Measurements from ENCODE around the gene SALL4. TPM values are rescaled to one million over a fixed set of nuclear protein-coding genes. Genes with fewer than 3 reads are reported as not detected.

SALL4 gene
- total RNA-seq (ENCODE audit: low replicate concordance), result 219 and 274 TPM in 2 replicates

DNA sequence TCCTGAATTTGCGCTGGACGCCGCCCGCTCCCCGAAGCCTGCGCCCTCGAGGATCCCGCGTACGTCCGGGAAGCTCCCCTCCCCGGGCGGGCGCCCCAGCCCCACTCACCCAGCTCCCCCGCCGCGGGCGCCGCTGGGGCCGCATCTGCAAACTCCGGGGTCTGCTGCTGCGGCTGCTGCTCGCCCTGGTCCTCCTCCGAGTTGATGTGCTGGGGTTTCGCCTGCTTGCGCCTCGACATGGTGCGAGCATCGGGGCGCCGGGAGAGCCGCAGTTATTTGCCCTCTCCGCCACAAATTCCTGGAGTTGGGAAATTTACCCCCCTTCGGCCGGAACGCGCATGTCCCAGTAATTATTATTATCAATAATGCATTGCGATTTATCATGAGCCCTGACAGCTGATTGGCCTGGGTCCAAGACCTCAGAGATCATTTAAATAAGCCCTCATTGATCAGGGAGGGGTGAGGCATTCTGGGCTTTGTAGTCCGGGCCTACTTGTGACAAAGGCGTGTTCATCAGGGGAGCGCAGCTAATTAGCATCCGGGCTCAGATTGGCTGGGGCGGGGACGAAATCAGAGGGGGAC lies at the start of gene SALL4:
Gene SALL4 (minus strand): TSS at position 352 of the 582 bp plus-strand sequence. CDS start 113 bp downstream, at position 239.
- Histone ChIP-seq H2AFZ (replicated peaks) (peak within 1 kb of the TSS; percentile 36), H3K9me3 (ENCODE audit: low read depth) (no peaks in the 10 kb centered on the region), H3K4me3 (peak within 1 kb of the TSS; percentile 97), H3F3A (ENCODE audit: low read depth) (peaks cover 68% of the 10 kb centered on the region), H3K79me2 (ENCODE audit: low read depth) (peaks cover 61% of the 10 kb centered on the region), H3K9ac (peak within 1 kb of the TSS; percentile 83), H4K20me1 (ENCODE audit: low read depth) (peaks cover 29% of the 10 kb centered on the region), H3K4me1 (peaks cover 44% of the 10 kb centered on the region), H3K27ac (peak within 1 kb of the TSS; percentile 97), H3K4me2 (peak within 1 kb of the TSS; percentile 93), H3K27me3 (no peaks in the 10 kb centered on the region), H3K36me3 (no peaks in the 10 kb centered on the region)
- Mint-ChIP-seq H3K9me3 (no peaks in the 10 kb centered on the region), H3K36me3 (no peaks in the 10 kb centered on the region), H3K27ac (peak within 1 kb of the TSS; percentile 96), H3K27me3 (ENCODE audit: insufficient read depth, low read depth) (peaks cover 2% of the 10 kb centered on the region), H3K4me3 (peak within 1 kb of the TSS; percentile 99), H3K4me1 (peaks cover 44% of the 10 kb centered on the region)
- TF ChIP-seq EZH2 (IDR thresholded peaks at IDR 0.05) (no peak), EZH2phosphoT487 (IDR thresholded peaks at IDR 0.05) (no peak)
- TF ChIP-seq, protein P1, sequence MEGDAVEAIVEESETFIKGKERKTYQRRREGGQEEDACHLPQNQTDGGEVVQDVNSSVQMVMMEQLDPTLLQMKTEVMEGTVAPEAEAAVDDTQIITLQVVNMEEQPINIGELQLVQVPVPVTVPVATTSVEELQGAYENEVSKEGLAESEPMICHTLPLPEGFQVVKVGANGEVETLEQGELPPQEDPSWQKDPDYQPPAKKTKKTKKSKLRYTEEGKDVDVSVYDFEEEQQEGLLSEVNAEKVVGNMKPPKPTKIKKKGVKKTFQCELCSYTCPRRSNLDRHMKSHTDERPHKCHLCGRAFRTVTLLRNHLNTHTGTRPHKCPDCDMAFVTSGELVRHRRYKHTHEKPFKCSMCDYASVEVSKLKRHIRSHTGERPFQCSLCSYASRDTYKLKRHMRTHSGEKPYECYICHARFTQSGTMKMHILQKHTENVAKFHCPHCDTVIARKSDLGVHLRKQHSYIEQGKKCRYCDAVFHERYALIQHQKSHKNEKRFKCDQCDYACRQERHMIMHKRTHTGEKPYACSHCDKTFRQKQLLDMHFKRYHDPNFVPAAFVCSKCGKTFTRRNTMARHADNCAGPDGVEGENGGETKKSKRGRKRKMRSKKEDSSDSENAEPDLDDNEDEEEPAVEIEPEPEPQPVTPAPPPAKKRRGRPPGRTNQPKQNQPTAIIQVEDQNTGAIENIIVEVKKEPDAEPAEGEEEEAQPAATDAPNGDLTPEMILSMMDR (IDR thresholded peaks at IDR 0.05), result no peak
- DNase-seq (ENCODE audit: low spot score), result peak; percentile 97

GRCh38 chr20:51848346-51848745 lies 46.0 kb upstream of the SALL4 start:
- H4K20me1 ChIP-seq (ENCODE audit: low read depth), result no peaks in the 10 kb centered on the region
- no peaks in the 10 kb centered on the region for H3K79me2 ChIP-seq (ENCODE audit: low read depth)
- no peaks in the 10 kb centered on the region for H3K36me3 ChIP-seq
- H3K9me3 ChIP-seq (ENCODE audit: low read depth), result no peaks in the 10 kb centered on the region
- Mint-ChIP-seq H3K4me1 (peaks cover 15% of the 10 kb centered on the region), H3K27me3 (ENCODE audit: insufficient read depth, low read depth) (no peaks in the 10 kb centered on the region), H3K4me3 (no peak overlapping the region), H3K27ac (no peak overlapping the region), H3K36me3 (no peaks in the 10 kb centered on the region), H3K9me3 (peaks cover 5% of the 10 kb centered on the region)
- peaks cover 19% of the 10 kb centered on the region for H3K4me1 ChIP-seq
- H3K9ac ChIP-seq, result no peak overlapping the region
- peak overlapping the region; percentile 78 for H3K4me2 ChIP-seq
- peak overlapping the region; percentile 98 for H3K27ac ChIP-seq
- H3K27me3 ChIP-seq, result no peaks in the 10 kb centered on the region
- H3K4me3 ChIP-seq, result peak overlapping the region; percentile 31
- H3F3A ChIP-seq (ENCODE audit: low read depth), result peaks cover 40% of the 10 kb centered on the region
- DNase-seq (ENCODE audit: low spot score), result peak; percentile 74
- no peak overlapping the region for H2AFZ ChIP-seq (replicated peaks)
- peak; percentile 75 for TF ChIP-seq EZH2phosphoT487 (IDR thresholded peaks at IDR 0.05)
- TF ChIP-seq, protein P1 (IDR thresholded peaks at IDR 0.05), result no peak

- H3K9me3 ChIP-seq (ENCODE audit: low read depth), result no peaks in the 10 kb centered on the region
- H3K9ac ChIP-seq, result no peak overlapping the region
- H3K79me2 ChIP-seq (ENCODE audit: low read depth), result no peaks in the 10 kb centered on the region
- H3K4me1 ChIP-seq, result peaks cover 12% of the 10 kb centered on the region
- H3K4me3 ChIP-seq, result no peak overlapping the region
- Mint-ChIP-seq H3K4me3 (no peak overlapping the region), H3K4me1 (peaks cover 14% of the 10 kb centered on the region), H3K27ac (no peak overlapping the region), H3K36me3 (peaks cover under 1% of the 10 kb centered on the region), H3K9me3 (peaks cover 5% of the 10 kb centered on the region), H3K27me3 (ENCODE audit: insufficient read depth, low read depth) (peaks cover 2% of the 10 kb centered on the region)
- peak overlapping the region; percentile 63 for H3K27ac ChIP-seq
- peaks cover 11% of the 10 kb centered on the region for H3F3A ChIP-seq (ENCODE audit: low read depth)
- H3K27me3 ChIP-seq, result no peaks in the 10 kb centered on the region
- no peak overlapping the region for H3K4me2 ChIP-seq
- no peaks in the 10 kb centered on the region for H4K20me1 ChIP-seq (ENCODE audit: low read depth)
- H3K36me3 ChIP-seq, result no peaks in the 10 kb centered on the region
- no peak for DNase-seq (ENCODE audit: low spot score)
- H2AFZ ChIP-seq (replicated peaks), result no peak overlapping the region
- TF ChIP-seq, protein P1 (IDR thresholded peaks at IDR 0.05), result no peak
- TF ChIP-seq EZH2 (IDR thresholded peaks at IDR 0.05), result no peak
- no peak for TF ChIP-seq EZH2phosphoT487 (IDR thresholded peaks at IDR 0.05)
These were observed 38.5 kb upstream of the SALL4 start for GRCh38 chr20:51840865-51841264.

All from neural progenitor cell (in vitro differentiated cells).